ACC112 (cell line): ENCODE measurements around the gene CFAP46.
"Not testable (repeated sequence)": the region's sequence is repeated elsewhere in the genome, so short reads cannot be mapped to it uniquely, and the experiment has no call there.

Experiments used
- H2AFZ ChIP-seq: fragments of 200-600 bp; sonication (generic); one replicate; pipeline ENCODE4 v1.6.0; 2017; ENCODE audit warnings: antibody characterized with exemption, low read length; ENCODE audit not compliant: unreplicated experiment
- H3K27ac ChIP-seq: fragments of 200-600 bp; sonication (generic); 2 replicates; pipeline ENCODE4 v1.5.1; 2014; ENCODE audit warnings: low read depth, mild to moderate bottlenecking, antibody characterized with exemption, low read length, moderate library complexity
- H3K27me3 ChIP-seq: fragments of 200-600 bp; sonication (generic); 2 replicates; pipeline ENCODE4 v1.6.1; 2014; ENCODE audit warnings: mild to moderate bottlenecking, antibody characterized with exemption, low read length, moderate library complexity, mixed read lengths; ENCODE audit not compliant: insufficient read depth
- H3K36me3 ChIP-seq: fragments of 200-600 bp; sonication (generic); 2 replicates; pipeline ENCODE4 v1.6.1; 2016; ENCODE audit warnings: mild to moderate bottlenecking, antibody characterized with exemption, low read length, moderate library complexity, mixed read lengths; ENCODE audit not compliant: insufficient read depth
- H3K4me1 ChIP-seq: fragments of 200-600 bp; sonication (generic); one replicate; pipeline ENCODE4 v1.6.1; 2016; ENCODE audit warnings: low read length, mixed read lengths; ENCODE audit not compliant: insufficient read depth, unreplicated experiment, control insufficient read depth
- H3K4me3 ChIP-seq: fragments of 200-600 bp; sonication (generic); 2 replicates; pipeline ENCODE4 v1.5.1; 2014; ENCODE audit warnings: mild to moderate bottlenecking, low read depth, low read length
- H3K79me2 ChIP-seq: fragments of 200-600 bp; sonication (generic); one replicate; pipeline ENCODE4 v1.6.0; 2016; ENCODE audit warnings: low read length; ENCODE audit not compliant: control insufficient read depth, unreplicated experiment, insufficient read depth

The CFAP46 gene

DNA sequence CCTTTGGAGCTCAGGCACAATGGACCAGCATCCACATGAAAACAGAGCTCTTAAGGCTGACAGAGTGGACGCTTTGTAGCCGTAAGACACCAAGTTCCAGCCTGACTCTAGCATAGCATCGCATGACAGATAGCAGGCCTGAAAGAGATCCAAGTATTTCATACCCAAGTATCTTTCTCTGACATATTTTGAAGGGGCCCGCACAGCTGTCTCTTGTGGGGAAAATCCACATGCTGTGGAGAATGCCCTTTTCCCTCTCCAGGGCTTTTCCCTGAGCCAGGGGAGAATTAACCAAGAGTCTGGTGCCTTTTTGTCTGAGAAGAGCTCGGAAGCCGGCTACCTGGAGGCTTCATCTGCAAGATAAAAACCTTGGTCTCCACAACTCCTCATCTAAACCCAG, 51.0 kb downstream of the CFAP46 start:
- no peak overlapping the region for H2AFZ ChIP-seq
- peaks cover 70% of the 10 kb centered on the region for H3K27me3 ChIP-seq
- no peak overlapping the region for H3K27ac ChIP-seq

GRCh38 chr10:132890301-132890700, 52.1 kb downstream of the CFAP46 start:
- H3K4me1 ChIP-seq = no peaks in the 10 kb centered on the region
- peaks cover 61% of the 10 kb centered on the region for H3K27me3 ChIP-seq
- no peak overlapping the region for H2AFZ ChIP-seq
- no peaks in the 10 kb centered on the region for H3K79me2 ChIP-seq
- H3K36me3 ChIP-seq = no peaks in the 10 kb centered on the region
- no peak overlapping the region for H3K27ac ChIP-seq
- H3K4me3 ChIP-seq = no peak overlapping the region

More for the DNA sequence above, 51.0 kb downstream of the CFAP46 start:
- H3K4me1 ChIP-seq = no peaks in the 10 kb centered on the region
- H3K4me3 ChIP-seq = no peak overlapping the region
- H3K79me2 ChIP-seq = no peaks in the 10 kb centered on the region
- no peaks in the 10 kb centered on the region for H3K36me3 ChIP-seq

DNA sequence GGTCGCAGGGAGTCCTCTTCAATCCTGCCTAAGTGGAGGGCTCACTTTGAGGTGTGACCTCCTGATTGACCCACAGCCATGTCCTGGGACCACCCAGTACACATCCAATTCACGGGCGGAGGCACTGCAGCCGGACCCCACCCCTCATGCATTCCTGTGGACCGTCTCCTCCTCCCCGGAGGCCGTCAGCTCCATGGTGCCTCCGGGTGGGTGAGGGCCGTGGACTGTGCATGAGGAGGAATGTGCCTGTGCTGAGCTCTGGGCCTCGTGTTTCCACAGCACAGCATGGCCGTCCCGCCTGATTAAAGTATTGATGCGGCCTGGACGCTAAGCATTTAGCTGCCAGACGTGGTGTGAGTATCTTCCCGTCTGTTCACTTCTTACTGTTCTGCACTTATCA, 52.8 kb downstream of the CFAP46 start:
- Histone ChIP-seq H3K79me2 (no peaks in the 10 kb centered on the region), H3K27ac (no peak overlapping the region), H3K27me3 (peaks cover 54% of the 10 kb centered on the region), H2AFZ (no peak overlapping the region), H3K36me3 (no peaks in the 10 kb centered on the region), H3K4me1 (no peaks in the 10 kb centered on the region), H3K4me3 (no peak overlapping the region)

GRCh38 chr10:132888898-132889490, 53.4 kb downstream of the CFAP46 start:
- no peak overlapping the region for H3K27ac ChIP-seq
- H3K79me2 ChIP-seq = no peaks in the 10 kb centered on the region
- no peak overlapping the region for H3K4me3 ChIP-seq
- H2AFZ ChIP-seq = no peak overlapping the region
- H3K27me3 ChIP-seq = peaks cover 48% of the 10 kb centered on the region
- H3K36me3 ChIP-seq = no peaks in the 10 kb centered on the region
- H3K4me1 ChIP-seq = no peaks in the 10 kb centered on the region

DNA sequence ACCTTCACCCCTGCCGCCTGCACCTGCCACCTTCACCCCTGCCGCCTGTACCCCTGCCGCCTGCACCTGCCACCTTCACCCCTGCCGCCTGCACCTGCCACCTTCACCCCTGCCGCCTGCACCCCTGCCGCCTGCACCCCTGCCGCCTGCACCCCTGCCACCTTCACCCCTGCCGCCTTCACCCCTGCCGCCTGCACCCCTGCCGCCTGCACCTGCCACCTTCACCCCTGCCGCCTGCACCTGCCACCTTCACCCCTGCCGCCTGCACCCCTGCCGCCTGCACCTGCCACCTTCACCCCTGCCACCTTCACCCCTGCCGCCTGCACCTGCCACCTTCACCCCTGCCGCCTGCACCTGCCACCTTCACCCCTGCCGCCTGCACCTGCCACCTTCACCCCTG, 53.9 kb downstream of the CFAP46 start:
- H3K79me2 ChIP-seq, H3K4me1 ChIP-seq, H3K27ac ChIP-seq, H3K4me3 ChIP-seq, H2AFZ ChIP-seq, H3K36me3 ChIP-seq: not testable (repeated sequence)
- peaks cover 47% of the 10 kb centered on the region for H3K27me3 ChIP-seq

GRCh38 chr10:132886211-132887099, 55.9 kb downstream of the CFAP46 start:
- no peaks in the 10 kb centered on the region for H3K79me2 ChIP-seq
- peaks cover 40% of the 10 kb centered on the region for H3K27me3 ChIP-seq
- no peaks in the 10 kb centered on the region for H3K4me1 ChIP-seq
- no peak overlapping the region for H2AFZ ChIP-seq
- no peak overlapping the region for H3K4me3 ChIP-seq
- H3K36me3 ChIP-seq = no peaks in the 10 kb centered on the region
- no peak overlapping the region for H3K27ac ChIP-seq

DNA sequence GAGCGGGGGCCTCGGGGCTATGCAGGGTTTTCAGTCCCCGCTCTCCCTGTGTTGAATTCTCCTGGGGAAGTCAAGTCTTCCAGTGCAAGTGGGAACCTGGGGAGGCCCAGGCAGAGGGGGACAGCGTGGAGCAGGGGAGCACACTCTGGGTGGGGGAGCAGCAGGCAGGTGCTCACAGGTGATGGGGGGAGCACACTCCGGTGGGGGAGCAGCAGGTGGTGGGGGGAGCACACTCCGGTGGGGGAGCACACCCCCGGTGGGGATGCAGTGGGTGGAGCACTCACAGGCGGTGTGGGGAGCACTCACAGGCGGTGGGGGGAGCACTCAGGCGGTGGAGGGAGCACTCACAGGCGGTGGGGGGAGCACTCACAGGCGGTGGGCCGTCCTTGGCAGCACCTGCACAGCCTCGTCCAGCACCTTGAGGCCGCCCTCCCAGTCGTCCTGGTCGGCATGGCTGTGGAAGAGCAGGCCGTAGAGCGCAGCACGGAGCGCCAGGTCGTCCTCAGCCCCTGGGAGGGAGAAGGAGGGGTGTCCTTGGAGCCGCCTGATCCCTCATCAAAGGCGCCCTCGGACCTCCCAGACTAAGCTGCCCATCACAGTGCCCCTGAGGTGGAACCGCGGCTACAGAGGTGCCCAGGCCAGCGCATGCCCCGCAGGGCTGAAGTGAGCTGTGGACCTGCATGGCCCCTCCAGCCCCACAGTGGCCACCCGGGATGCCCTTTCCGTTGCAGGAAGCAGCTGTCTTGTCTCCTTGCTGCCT, 56.7 kb downstream of the CFAP46 start:
- Histone ChIP-seq H3K27ac (no peak overlapping the region), H3K36me3 (no peaks in the 10 kb centered on the region), H3K4me1 (no peaks in the 10 kb centered on the region), H2AFZ (no peak overlapping the region), H3K79me2 (no peaks in the 10 kb centered on the region), H3K27me3 (peaks cover 35% of the 10 kb centered on the region), H3K4me3 (no peak overlapping the region)

- Histone ChIP-seq H3K79me2 (no peaks in the 10 kb centered on the region), H3K36me3 (no peaks in the 10 kb centered on the region), H2AFZ (no peak overlapping the region), H3K27me3 (peaks cover 35% of the 10 kb centered on the region), H3K27ac (no peak overlapping the region), H3K4me3 (no peak overlapping the region), H3K4me1 (no peaks in the 10 kb centered on the region)
Measured at GRCh38 chr10:132884691-132885271, 57.6 kb downstream of the CFAP46 start.

- Histone ChIP-seq H3K27me3 (peaks cover 36% of the 10 kb centered on the region), H3K36me3 (no peaks in the 10 kb centered on the region), H3K79me2 (no peaks in the 10 kb centered on the region), H3K4me3 (no peak overlapping the region), H2AFZ (no peak overlapping the region), H3K4me1 (no peaks in the 10 kb centered on the region), H3K27ac (no peak overlapping the region)
Measured at GRCh38 chr10:132884041-132884440, 58.3 kb downstream of the CFAP46 start.

DNA sequence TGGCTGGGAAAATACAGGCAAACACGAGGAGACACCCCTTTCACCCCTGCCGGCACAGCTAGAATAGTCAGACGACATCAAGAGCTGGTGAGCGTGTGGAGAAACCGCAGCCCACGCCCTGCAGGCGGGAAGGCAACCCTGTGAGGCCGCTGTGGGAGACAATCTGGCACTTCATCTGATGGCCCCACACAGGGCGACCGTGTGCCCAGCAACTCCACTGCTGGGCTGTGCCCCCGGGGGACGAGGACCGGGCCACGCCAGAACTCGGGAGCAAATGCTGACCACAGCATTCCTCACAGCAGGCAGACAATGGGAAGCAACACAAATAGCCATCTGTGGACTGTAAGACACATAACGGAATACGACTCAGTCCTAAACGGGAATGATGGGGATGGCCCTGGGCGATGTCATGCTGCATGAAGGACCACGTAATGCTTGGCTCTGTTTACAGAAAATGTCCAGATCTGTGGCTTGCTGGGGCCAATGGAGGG, 58.9 kb downstream of the CFAP46 start:
- no peak overlapping the region for H2AFZ ChIP-seq
- H3K36me3 ChIP-seq = no peaks in the 10 kb centered on the region
- H3K4me1 ChIP-seq = no peaks in the 10 kb centered on the region
- H3K4me3 ChIP-seq = no peak overlapping the region
- peaks cover 42% of the 10 kb centered on the region for H3K27me3 ChIP-seq
- H3K79me2 ChIP-seq = no peaks in the 10 kb centered on the region
- no peak overlapping the region for H3K27ac ChIP-seq
